DMS53 (cell line): ENCODE results near the gene PLPPR3.

Source experiments
- DNase-seq: peaks from one replicate; lab custom pipeline; 2025; lab: John Stamatoyannopoulos, UW

Gene PLPPR3

GRCh38 chr19:776549-776948, 45.2 kb downstream of the PLPPR3 start:
- DNase-seq = no peak

GRCh38 chr19:772730-773436, 48.9 kb downstream of the PLPPR3 start:
- DNase-seq = peak; percentile 49

GRCh38 chr19:772063-772462, 49.7 kb downstream of the PLPPR3 start:
- DNase-seq = no peak

- peak; percentile 43 for DNase-seq
Observed at GRCh38 chr19:771332-771785, 50.4 kb downstream of the PLPPR3 start.

- DNase-seq = no peak
Observed at GRCh38 chr19:769616-770015, 52.1 kb downstream of the PLPPR3 start.

- no peak for DNase-seq
Observed at GRCh38 chr19:768424-768823, 53.3 kb downstream of the PLPPR3 start.

- no peak for DNase-seq
Observed at GRCh38 chr19:765179-765738, 56.5 kb downstream of the PLPPR3 start.

- no peak for DNase-seq
Observed at GRCh38 chr19:764301-764700, 57.5 kb downstream of the PLPPR3 start.

GRCh38 chr19:763869-764268, 57.9 kb downstream of the PLPPR3 start:
- DNase-seq = no peak

- no peak for DNase-seq
Observed at GRCh38 chr19:763181-763580, 58.6 kb downstream of the PLPPR3 start.
